SU-DHL-6 (cell line): ENCODE results near the gene HBG2.

Experiments
- CTCF ChIP-seq: fragments of 200-600 bp; sonication (generic); IDR thresholded peaks from one replicate; pipeline ENCODE4 v1.5.1; 2017; ENCODE audit warnings: antibody characterized with exemption, mild to moderate bottlenecking, low read length, moderate library complexity; ENCODE audit not compliant: insufficient read depth, poor library complexity, severe bottlenecking
- EZH2phosphoT487 ChIP-seq: fragments of 200-600 bp; sonication (generic), shearing (Covaris generic); conservative IDR thresholded peaks from 2 replicates; pipeline ENCODE4 v1.6.1; 2018; ENCODE audit warnings: mild to moderate bottlenecking, antibody characterized with exemption, low read length, moderate library complexity, mixed read lengths

GRCh38 chr11:5245155-5245554 is 9.4 kb downstream of the HBG2 start:
- TF ChIP-seq CTCF (no peak), EZH2phosphoT487 (no peak)
